PC-9 (cell line): ENCODE data around the gene ELMO2. TPM values are rescaled to one million over a fixed set of nuclear protein-coding genes. Genes with fewer than 3 reads are reported as not detected.

Experiments
- BruUV-seq: library from RNA; stranded (reverse); fragments of 400-500 nt; replicated peaks from 2 replicates; lab custom pipeline; 2021; lab: Mats Ljungman, UMichigan
- CTCF ChIA-PET: fragments of 300-600 bp; sonication (Branson Sonifier 250); formaldehyde crosslinking; loops from one replicate; lab custom pipeline; 2022; ENCODE audit warnings: antibody characterized with exemption; lab: Charles Lee
- POLR2A ChIA-PET: fragments of 300-600 bp; sonication (Branson Sonifier 250); formaldehyde crosslinking; loops from one replicate; lab custom pipeline; 2022; ENCODE audit warnings: antibody characterized with exemption; ENCODE audit not compliant: unreplicated experiment; lab: Charles Lee
- DNase-seq, 2 experiments: peaks; one replicate each; pipeline versions ENCODE4 v3.0.0 to v3.0.0-alpha.2; 2015 to 2022; ENCODE audit warnings: mixed read lengths in 1 of 2
- H2AFZ ChIP-seq: fragments of 200-600 bp; sonication (generic); 2 replicates; pipeline ENCODE4 v1.8.1; 2017; ENCODE audit warnings: antibody characterized with exemption
- H3F3A ChIP-seq: fragments of 200-600 bp; sonication (generic); 2 replicates; pipeline ENCODE4 v1.8.1; 2017; ENCODE audit warnings: antibody characterized with exemption, mild to moderate bottlenecking, low read depth; ENCODE audit not compliant: insufficient read depth
- H3K27ac ChIP-seq: fragments of 200-600 bp; sonication (generic); 2 replicates; pipeline ENCODE4 v1.6.1; 2016; ENCODE audit warnings: mixed run types
- H3K27me3 ChIP-seq: fragments of 200-600 bp; sonication (generic); 2 replicates; pipeline ENCODE4 v1.6.1; 2016; ENCODE audit warnings: low read depth, mixed run types; ENCODE audit not compliant: insufficient read depth
- H3K36me3 ChIP-seq: fragments of 200-600 bp; sonication (generic); 2 replicates; pipeline ENCODE4 v1.6.1; 2016; ENCODE audit warnings: low read depth, mixed run types
- H3K4me1 ChIP-seq: fragments of 200-600 bp; sonication (generic); replicated peaks from 2 replicates; pipeline ENCODE4 v1.6.1; 2016; ENCODE audit warnings: mixed run types; ENCODE audit not compliant: insufficient read depth
- H3K4me2 ChIP-seq: fragments of 200-600 bp; sonication (generic); 2 replicates; pipeline ENCODE4 v1.6.1; 2017; ENCODE audit warnings: mixed run types
- H3K4me3 ChIP-seq: fragments of 200-600 bp; sonication (generic); 2 replicates; pipeline ENCODE4 v1.6.1; 2016; ENCODE audit warnings: mixed run types
- H3K79me2 ChIP-seq: fragments of 200-600 bp; sonication (generic); 2 replicates; pipeline ENCODE4 v1.6.1; 2017; ENCODE audit warnings: low read depth, mixed run types
- H3K9me2 ChIP-seq: fragments of 200-600 bp; sonication (generic); 2 replicates; pipeline ENCODE4 v1.8.1; 2017; ENCODE audit warnings: mild to moderate bottlenecking; ENCODE audit not compliant: insufficient read depth
- H3K9me3 ChIP-seq: fragments of 200-600 bp; sonication (generic); 2 replicates; pipeline ENCODE4 v1.8.1; 2016; ENCODE audit warnings: low read depth; ENCODE audit not compliant: insufficient read depth
- H4K20me1 ChIP-seq: fragments of 200-600 bp; sonication (generic); 2 replicates; pipeline ENCODE4 v1.8.1; 2017; ENCODE audit not compliant: insufficient read depth
- EZH2 ChIP-seq: fragments of 200-600 bp; sonication (generic); IDR thresholded peaks from 2 replicates; pipeline ENCODE4 v1.8.0; 2017; ENCODE audit warnings: antibody characterized with exemption, low read depth
- intact Hi-C: fragments of 100-400 bp; cut with micrococcal nuclease; formaldehyde crosslinking; loops from one replicate; pipeline ENCODE4 v1.10.0; 2022; ENCODE audit not compliant: unreplicated experiment
- total RNA-seq: library from RNA; stranded (reverse); gene quantifications from 2 replicates; pipeline ENCODE4 v1.2.3, GENCODE V29; 2021
- TF ChIP-seq, protein P1 (sequence below): fragments of 200-600 bp; sonication (generic); conservative IDR thresholded peaks from 2 replicates; pipeline ENCODE4 v1.6.1; 2017; ENCODE audit warnings: mixed run types, antibody characterized with exemption, mild to moderate bottlenecking, moderate library complexity

The ELMO2 gene
- total RNA-seq, 1 experiment from 2014 or later, result 29.4 TPM

- ChIA-PET CTCF (interaction anchor here (0.8 to 1.1 kb wide), 4 partner anchors 16 to 335 kb away, joined by 3 to 5 read pairs (median 4); no protein-coding TSS in a partner anchor), POLR2A (interaction anchor here (0.6 kb wide), 1 partner anchor 467 kb away, joined by 3 read pairs; no protein-coding TSS in a partner anchor)
- intact Hi-C loops, result loop anchor here (2.0 kb wide), 1 partner anchor 215 kb away; no protein-coding TSS in a partner anchor
- no peaks in the 10 kb centered on the region for H3K79me2 ChIP-seq
- H3K4me2 ChIP-seq, result no peak overlapping the region
- no peaks in the 10 kb centered on the region for H3K9me2 ChIP-seq
- peaks cover 10% of the 10 kb centered on the region; the same call in 1 of the 2 replicates for H4K20me1 ChIP-seq
- H3K4me3 ChIP-seq, result no peak overlapping the region
- no peak for DNase-seq
- no peaks in the 10 kb centered on the region; the same call in 1 of the 2 replicates for H3K4me1 ChIP-seq
- H3K27me3 ChIP-seq, result peaks cover 9% of the 10 kb centered on the region
- no peaks in the 10 kb centered on the region; the same call in 1 of the 2 replicates for H3K36me3 ChIP-seq
- no peak for TF ChIP-seq EZH2
- TF ChIP-seq, protein P1, sequence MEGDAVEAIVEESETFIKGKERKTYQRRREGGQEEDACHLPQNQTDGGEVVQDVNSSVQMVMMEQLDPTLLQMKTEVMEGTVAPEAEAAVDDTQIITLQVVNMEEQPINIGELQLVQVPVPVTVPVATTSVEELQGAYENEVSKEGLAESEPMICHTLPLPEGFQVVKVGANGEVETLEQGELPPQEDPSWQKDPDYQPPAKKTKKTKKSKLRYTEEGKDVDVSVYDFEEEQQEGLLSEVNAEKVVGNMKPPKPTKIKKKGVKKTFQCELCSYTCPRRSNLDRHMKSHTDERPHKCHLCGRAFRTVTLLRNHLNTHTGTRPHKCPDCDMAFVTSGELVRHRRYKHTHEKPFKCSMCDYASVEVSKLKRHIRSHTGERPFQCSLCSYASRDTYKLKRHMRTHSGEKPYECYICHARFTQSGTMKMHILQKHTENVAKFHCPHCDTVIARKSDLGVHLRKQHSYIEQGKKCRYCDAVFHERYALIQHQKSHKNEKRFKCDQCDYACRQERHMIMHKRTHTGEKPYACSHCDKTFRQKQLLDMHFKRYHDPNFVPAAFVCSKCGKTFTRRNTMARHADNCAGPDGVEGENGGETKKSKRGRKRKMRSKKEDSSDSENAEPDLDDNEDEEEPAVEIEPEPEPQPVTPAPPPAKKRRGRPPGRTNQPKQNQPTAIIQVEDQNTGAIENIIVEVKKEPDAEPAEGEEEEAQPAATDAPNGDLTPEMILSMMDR, result no peak
- BruUV-seq, result no TSS peak
- peaks cover 6% of the 10 kb centered on the region for H3F3A ChIP-seq
- H3K27ac ChIP-seq, result no peak overlapping the region
- no peaks in the 10 kb centered on the region for H3K9me3 ChIP-seq
- H2AFZ ChIP-seq, result no peak overlapping the region
These were observed 58.3 kb downstream of the ELMO2 start for GRCh38 chr20:46347841-46348803.

- POLR2A ChIA-PET, result no interaction called here
- no peak for TF ChIP-seq EZH2
- TF ChIP-seq, protein P1, result no peak
- Histone ChIP-seq H3K9me3 (no peaks in the 10 kb centered on the region), H3K4me2 (no peak overlapping the region), H3K79me2 (no peaks in the 10 kb centered on the region), H3K4me1 (no peaks in the 10 kb centered on the region; the same call in 1 of the 2 replicates), H3K27ac (no peak overlapping the region), H3F3A (peaks cover 6% of the 10 kb centered on the region), H2AFZ (no peak overlapping the region), H3K27me3 (peaks cover 23% of the 10 kb centered on the region), H3K4me3 (no peak overlapping the region), H3K9me2 (no peaks in the 10 kb centered on the region), H3K36me3 (no peaks in the 10 kb centered on the region; the same call in 1 of the 2 replicates), H4K20me1 (peaks cover 10% of the 10 kb centered on the region; the same call in 1 of the 2 replicates)
- BruUV-seq, result no TSS peak
- intact Hi-C loops, result no loop called here
- CTCF ChIA-PET, result interaction anchor here (0.7 kb wide), 1 partner anchor 348 kb away, joined by 8 read pairs; no protein-coding TSS in a partner anchor
- no peak for DNase-seq
These were observed 59.6 kb downstream of the ELMO2 start for GRCh38 chr20:46346770-46347169.

DNA sequence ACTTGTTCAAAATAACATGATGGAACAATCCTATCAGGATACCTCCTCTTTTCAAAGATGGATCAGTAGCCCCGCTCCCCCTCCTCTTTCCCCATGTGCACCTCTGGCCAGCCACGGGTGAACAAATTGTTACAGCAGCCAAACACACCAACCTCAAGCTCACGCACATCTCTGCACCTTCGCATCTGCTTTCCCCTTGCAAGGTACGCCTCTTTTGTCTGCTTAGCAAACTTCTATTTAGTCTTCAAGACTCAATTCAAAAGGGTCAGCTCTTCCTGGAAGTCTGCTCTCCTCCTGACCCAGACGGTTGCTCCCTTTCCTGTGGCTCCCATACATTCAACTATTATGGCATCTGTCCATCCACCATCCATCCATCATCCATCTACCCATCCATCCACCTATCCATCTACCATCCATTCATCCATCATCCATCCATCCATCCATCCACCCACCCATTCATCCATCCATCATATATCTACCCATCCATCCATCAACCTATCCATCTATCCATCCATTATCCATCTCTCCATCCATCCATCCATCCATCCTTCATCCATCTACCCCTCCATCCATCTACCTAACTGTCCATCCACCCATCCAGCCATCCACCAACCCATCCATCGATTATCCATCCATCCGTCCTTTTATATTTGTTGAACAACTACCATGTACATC, 61.8 kb downstream of the ELMO2 start:
- ChIA-PET POLR2A (interaction anchor here (0.7 kb wide), 1 partner anchor 20 kb away, joined by 6 read pairs; no protein-coding TSS in a partner anchor), CTCF (no interaction called here)
- H3F3A ChIP-seq, result peaks cover 3% of the 10 kb centered on the region
- H3K27me3 ChIP-seq, result peaks cover 41% of the 10 kb centered on the region
- H3K9me2 ChIP-seq, result no peaks in the 10 kb centered on the region
- H3K27ac ChIP-seq, result no peak overlapping the region
- H4K20me1 ChIP-seq, result peaks cover 10% of the 10 kb centered on the region; the same call in 1 of the 2 replicates
- no TSS peak for BruUV-seq
- DNase-seq, result no peak
- intact Hi-C loops, result no loop called here
- H3K79me2 ChIP-seq, result no peaks in the 10 kb centered on the region
- H2AFZ ChIP-seq, result no peak overlapping the region
- TF ChIP-seq, protein P1, result no peak
- no peak for TF ChIP-seq EZH2
- H3K4me3 ChIP-seq, result no peak overlapping the region
- no peaks in the 10 kb centered on the region for H3K36me3 ChIP-seq
- no peaks in the 10 kb centered on the region for H3K4me1 ChIP-seq
- no peaks in the 10 kb centered on the region for H3K9me3 ChIP-seq
- no peak overlapping the region for H3K4me2 ChIP-seq
